GM18502 (cell line): ENCODE results near the gene PARD3B.
"Not testable (repeated sequence)": the region's sequence is repeated elsewhere in the genome, so short reads cannot be mapped to it uniquely, and the experiment has no call there.

ENCODE experiments used
- ATAC-seq: cut with Tn5 transposase; IDR thresholded peaks from one replicate; pipeline ENCODE4 v1.9.1; 2021; ENCODE audit warnings: mild to moderate bottlenecking; ENCODE audit not compliant: unreplicated experiment, poor library complexity

The PARD3B gene

DNA sequence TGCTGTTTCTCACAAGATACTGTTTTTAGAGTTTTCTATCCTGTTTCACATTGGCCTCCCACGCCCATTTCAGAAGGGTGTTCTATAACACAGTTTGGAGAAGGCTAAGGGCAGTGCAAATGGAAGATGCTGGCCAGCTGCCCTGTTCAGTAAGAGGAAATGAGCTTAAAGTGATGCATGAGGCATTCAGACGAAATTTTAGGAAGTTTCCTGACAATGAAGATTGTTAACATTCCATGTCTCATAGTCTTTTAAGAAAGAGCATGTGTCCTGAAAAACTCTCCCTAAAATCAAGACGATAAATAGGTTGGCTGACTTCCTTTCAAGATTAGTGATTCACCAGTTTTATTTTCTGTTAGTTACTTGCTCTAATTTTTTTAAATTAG, 652.9 kb downstream of the PARD3B start:
- no peak for ATAC-seq

DNA sequence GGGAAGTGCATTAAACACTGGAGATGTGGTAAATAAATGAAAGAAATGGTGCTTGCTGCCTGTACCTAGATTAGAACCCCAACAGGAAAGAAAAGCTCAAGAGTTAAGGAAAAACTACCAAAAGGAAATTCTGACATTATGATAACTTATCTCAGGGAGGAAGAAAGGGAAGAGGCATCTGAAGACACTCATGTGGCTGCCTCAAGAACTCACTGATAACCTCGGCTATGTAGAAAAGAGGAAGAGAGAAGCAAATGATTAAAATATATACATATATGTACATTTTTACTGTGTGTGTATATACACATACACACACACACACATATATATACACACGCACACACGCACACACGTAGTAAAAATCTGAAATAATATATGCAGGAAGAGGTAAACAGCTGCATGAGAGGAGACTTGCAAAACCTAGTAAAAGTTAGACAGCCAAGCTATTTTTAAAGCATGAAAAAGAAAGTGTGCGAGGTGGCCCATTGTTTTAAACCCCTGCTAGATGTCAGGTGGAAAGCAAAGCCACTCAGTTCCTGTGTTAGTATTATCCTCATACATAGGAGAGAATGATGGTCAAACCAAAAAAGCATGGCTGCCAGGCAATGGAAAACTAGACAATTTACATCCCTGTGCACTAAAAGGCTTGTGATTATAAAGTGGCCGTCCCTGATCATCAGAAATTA, 654.0 kb downstream of the PARD3B start:
- no peak for ATAC-seq

DNA sequence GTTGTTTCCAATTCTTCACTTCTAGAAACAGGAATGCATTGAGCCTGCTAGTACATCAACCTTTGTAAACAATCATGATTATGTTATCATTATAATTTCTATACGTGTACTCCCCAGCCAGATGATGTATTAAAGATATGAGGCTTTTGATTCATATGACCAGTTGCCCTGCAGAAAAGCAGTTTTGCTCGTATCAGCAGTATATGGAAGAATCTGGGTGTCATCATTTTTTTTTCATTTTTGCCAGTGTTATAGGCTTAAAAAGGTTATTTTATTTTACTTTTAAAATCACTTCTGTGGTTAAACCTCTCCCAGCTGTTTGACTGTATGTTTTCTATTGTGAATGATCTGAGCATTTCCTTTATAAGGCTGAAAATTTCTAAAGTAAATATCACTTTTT, 665.2 kb downstream of the PARD3B start:
- no peak for ATAC-seq

DNA sequence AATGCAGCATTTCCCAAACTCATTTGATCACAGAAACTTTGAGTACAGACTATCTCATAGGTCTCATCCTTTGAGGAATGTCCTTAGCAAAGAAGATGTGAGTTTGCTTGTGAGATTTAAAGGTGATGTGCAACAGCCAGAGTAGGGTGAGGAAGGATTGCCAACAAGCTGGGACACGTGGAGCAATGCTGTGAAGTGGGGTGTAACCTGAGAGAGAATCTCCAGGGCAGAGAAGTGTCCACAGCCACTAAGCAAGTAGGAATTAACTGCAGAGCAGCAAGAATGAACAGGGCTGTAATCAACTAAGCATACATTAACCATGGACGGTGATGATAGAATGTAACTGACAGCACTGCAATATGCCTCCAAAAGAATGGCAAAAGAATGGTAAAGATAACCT, 667.1 kb downstream of the PARD3B start:
- ATAC-seq: no peak

DNA sequence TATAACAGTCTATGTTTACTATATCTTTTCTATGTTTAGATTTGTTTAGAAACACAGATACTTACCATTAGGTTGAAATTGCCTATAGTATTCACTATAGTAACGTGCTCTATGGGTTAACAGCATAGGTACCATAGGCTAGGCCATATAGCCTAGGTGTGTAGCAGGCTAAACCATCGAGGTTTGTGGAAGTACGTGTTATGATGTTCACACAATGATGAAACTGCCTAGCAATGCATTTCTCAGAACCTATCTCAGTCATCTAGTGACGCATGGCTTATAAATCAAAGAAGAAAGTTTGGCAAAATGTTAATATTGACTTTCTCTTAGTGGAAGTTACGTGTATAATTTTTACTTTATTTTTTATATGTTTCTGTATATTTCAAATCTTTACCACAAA, 670.8 kb downstream of the PARD3B start:
- no peak for ATAC-seq

DNA sequence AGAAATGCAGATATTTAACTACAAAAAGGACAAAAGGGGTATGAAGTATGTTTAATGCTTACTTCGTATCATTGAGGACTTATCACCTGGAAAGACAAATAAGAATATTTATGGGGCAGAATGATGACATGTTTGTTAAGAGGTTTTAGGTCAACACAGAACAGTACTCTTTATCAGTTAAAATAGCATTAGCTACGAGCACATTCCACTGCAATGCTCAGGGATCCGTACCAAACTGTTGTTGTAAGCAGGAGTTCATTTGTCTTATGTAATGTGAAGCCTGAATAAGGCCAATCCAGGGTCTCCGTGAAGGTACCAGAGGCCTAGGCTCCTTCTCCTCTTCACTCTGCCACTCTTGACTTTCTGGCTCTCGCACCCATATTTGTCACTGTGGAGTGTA, 671.3 kb downstream of the PARD3B start:
- no peak for ATAC-seq

DNA sequence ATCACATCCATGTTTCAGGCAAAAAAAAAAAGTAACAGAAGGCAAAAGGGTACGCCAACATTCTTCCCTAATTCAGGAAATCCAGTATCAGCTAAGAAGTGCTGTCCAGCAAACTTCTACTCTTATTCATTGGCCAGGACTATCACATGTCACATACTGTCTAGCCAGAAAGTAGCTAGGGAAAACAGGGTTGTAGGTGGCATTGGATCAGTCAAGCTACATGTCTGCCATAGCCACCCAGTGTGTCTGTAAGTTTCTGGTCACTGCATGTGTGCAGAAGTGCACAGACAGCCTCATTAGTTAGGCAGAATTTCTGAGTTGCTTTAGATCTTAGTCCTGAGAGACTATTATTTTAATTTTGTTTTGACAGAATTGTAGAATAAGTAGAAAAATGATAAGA, 671.7 kb downstream of the PARD3B start:
- no peak for ATAC-seq

DNA sequence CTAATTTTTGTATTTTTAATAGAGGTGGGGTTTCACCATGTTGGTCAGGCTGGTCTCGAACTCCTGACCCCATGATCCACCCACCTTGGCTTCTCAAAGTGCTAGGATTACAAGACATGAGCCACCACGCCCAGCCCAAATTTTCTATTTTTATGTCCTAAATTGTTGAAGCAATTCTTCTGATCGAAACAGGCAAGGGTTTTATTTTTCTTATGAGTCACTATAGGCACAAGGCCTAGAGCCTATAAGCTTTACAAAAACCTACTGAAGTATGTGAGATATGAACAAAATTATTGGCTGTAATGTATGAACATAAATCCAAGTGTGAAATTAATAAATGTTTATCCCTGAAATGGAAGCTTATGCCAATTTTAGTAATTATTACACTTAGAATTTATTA, 672.8 kb downstream of the PARD3B start:
- no peak for ATAC-seq

DNA sequence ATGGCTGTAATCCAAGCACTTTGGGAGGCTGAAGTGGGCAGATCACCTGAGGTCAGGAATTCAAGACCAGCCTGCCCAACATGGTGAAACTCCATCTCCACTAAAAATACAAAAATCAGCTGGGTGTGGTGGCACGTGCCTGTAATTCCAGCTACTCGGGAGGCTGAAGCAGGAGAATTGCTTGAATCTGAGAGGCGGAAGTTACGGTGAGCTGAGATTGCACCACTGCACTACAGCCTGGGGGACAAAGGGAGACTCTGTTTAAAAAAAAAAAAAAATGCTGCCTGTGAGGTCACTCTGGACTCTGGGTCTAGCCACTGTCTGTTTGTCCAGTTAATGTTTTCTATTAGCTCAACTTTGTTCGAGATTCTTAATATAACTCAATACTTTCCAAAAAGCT, 673.5 kb downstream of the PARD3B start:
- not testable (repeated sequence) for ATAC-seq

DNA sequence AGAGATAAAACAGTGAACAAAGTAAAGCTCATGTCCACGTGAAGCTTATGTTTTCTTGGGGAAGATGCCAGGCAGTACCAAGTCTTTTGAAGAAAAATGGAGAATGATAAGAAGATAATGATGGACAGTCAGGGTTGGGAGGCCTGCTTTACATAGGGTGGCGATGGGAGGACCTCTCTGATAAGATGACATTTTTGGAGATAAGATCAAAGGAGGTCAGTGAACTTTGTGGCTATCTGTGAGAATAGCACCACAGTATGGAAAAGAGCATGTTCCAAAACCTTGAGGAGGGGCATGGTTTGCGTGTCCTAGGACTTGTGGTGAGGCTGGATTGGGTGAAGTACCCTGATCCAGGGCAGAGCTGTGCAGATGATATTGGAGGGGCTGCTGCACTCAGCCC, 675.3 kb downstream of the PARD3B start:
- ATAC-seq: no peak

DNA sequence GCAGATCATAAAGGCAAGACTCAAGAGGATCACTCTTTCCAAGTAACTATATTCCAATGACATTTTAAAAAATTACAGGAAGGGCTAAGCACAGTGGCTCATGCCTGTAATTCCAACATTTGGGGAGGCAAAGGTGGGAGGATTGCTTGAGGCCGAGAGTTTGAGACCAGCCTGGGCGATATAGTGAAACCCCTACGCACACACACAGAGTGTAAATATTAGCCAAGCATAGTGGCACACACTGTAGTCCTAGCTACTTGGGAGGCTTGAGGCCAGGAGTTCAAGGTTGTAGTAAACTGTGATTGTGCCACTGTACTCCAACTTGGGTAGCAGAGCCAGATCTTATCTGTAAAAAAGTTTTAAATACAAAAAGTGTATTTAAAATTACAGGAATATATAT, 686.8 kb downstream of the PARD3B start:
- no peak for ATAC-seq

DNA sequence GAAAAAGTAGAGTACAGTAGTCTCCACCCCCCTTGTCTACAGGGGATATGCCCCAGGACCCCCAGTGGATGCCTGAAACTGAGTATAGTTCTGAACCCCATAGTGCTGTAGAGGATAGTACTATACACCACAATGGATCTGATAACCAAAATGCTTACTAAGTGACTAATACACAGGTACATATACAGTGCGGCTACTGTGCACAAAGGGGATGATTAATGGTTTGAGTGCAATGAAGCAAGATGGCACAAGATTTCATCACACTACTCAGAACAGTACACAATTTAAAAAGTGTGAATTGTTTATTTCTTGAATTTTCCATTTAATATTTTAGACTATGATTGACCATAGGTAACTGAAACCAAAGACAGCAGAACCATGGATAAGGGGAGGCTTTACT, 690.2 kb downstream of the PARD3B start:
- no peak for ATAC-seq

DNA sequence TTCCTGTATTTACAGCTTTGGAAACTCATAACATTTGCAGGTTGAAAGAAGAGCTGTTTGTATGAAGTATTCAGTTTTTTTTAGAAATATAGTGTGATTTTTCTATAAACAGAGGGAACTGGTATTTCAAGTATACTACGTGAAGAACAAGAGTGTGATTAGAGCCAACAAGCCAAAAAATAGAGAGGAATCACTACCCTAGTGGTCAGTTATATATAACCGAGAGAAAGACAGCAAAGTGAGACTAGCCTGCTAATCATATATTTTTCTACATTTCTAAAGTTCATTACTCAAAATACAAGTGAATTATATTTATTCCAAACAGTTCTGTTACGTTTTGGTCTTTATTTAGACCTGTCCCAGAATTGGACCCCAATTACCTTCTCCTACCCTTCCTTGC, 692.2 kb downstream of the PARD3B start:
- no peak for ATAC-seq

DNA sequence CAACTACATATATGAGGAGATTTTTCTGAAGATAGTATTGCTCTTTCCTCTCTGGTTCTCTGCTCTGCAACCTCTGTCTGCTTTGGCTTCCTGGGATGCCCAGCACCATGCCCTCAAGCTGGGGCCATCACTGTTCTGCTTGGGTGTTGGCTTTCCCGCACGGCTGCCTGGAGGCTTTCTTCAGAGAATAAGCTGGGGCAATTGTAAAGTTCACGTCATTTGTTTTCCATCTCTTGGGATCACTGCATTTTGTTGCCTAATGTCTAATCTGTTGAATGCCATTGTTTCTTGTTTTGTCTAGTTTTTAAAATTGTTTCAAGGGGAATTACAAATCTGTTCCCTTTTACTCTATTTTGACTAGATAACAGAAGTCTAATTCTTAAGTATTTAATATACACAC, 699.7 kb downstream of the PARD3B start:
- no peak for ATAC-seq

DNA sequence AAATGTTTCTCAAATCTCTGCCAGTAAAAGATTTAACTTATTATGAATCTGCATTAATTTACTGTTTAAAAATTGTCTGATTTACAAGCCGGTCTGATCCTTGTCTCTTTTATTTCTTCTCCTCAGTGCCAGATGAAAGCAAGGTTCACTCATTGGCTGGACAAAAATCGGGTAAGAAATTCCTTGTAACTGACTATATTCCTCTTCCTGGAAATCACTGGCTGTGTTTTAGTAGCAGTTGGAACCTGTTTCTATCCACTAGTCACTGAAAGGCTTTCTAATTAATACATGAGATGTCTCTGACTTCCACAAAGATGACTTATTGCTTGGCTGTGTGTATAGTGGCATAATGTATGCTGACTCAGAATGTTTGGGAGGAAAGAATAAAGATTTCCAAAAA, 700.4 kb downstream of the PARD3B start:
- no peak for ATAC-seq

DNA sequence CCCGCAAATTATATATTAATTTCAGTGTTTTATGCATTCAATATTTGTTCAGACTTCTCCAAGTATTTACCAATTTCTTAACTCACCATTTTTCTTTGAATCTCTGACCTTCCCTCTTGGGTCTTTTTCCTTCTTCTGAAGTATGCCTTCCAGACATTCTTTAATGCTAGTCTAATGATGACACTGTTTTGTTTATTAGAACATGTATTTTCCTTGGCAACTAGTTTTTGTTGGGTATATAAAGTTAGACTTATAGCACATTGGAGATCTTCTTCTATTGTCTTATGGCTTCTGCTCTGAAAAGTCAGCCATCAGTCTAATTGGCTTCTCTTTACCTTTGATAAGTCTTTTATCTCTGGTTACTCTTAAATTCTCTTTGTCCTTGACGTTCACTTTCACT, 713.8 kb downstream of the PARD3B start:
- no peak for ATAC-seq

DNA sequence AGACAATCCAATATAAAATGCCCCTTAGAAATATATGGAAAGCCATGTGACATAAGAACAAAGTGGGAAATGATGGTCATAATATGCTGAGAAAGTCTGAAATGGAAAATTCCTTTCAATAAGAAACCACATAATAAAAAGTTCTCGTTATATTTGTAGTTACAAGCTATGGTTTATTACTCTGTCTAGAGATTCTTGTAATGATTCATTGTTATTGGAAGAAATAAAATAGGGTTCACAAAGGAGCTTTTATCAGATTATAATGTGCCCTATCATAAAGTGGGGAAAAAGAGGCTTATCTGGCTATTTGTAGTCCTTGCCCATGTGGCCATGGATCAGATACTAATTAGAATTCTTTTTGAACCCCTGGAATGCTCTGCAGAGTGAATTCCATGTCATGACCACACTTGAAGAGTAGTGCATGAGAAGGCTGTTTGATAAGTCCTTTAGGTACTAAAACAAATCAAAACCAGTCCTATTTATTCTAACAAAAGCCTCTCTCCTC, 716.3 kb downstream of the PARD3B start:
- ATAC-seq: no peak

DNA sequence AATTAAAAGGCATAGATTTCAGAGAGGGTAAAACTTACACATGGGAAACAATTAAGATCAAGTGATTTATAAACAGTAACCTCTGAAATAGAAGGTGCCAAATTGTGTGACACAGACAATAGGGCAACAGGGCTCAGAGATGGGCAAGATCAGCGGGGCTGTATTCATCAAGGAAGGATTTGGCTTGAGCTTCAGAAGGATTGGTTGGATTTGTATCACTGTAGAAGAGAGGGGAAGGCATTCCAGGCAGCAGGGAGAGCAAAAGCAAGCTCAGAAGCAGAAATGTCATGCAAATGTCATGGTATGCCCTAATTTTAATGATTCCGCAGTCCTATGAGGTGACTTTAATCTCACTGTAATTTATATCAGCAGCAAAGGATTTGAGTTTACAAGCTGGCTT, 722.0 kb downstream of the PARD3B start:
- ATAC-seq: no peak

DNA sequence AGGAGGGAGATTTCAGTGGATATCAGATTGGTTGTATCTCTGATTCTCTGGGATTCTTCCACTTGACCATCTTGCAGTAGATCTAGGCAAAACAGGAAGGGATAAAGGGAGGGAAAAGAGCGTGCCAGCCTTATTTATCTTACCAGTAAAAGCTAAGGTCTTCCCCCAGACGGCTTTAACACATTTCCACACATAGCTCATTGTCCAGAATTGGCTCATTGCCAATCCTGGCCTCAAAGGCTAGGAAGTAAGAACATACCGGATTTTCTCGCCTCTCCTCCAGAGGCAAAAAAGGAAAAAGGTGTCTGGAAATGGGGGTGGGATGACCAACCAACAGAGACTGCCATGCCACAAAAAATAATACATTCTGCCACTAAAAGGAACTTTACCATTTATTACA, 725.4 kb downstream of the PARD3B start:
- ATAC-seq: no peak

DNA sequence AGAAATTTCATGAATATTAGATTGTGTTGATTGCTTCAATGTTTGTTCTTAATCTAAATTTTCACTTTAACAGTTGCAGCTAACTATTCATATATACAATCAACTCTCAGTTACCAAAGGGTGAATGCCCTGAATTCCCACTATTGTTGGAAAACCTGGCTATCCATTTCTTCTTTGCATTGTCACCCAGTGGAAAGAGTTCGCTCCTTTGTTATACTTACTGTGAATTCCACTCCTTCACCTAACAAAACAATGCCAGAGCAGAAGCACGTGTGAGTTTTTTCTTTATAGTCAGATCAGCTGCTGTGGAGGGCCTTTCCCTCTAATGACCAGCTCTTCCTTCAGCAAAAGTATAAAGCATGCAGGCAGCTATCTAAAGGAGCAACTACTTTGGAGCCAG, 727.9 kb downstream of the PARD3B start:
- no peak for ATAC-seq

DNA sequence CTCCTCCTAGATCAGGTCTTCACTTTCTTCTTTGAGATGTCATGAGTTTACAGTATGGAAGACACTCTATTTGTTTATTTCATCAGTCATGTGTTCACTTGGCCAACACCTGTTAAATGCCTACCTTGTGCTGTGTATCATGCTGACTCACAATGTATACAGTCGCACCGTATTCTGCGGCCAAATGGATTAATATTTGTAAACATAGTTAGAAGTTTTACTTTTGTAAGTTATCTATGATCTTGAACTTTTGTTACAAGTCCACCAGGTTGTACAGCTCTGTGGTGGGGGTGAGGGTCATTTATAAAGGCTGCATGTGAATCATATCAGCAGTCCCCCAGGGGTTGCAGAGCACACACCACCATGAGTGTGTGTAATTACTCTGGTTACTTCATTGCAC, 728.4 kb downstream of the PARD3B start:
- no peak for ATAC-seq

DNA sequence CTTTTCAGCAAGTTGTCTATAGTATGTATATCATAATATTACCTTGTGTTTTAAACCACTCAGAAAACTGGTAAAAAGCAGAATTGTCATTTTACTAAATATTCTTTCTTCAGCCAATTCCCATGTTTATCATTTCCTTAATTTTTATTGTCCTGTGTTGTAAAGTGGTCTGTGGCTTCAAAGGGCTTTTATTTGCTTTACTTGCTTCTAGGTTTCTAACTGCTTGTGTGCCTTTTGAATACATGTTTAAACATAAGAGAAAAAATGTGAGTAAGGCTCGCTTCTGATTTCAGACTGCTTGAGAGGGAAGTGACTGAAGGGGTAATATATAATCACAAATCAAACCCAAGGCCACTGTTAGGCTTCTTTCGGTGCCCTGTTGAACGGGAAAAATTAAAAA, 729.5 kb downstream of the PARD3B start:
- ATAC-seq: no peak
